Frontal cortex (tissue), 4 donors: ENCODE results near the gene NID2. TPM values are rescaled to one million over a fixed set of nuclear protein-coding genes. Genes with fewer than 3 reads are reported as not detected.

Source experiments
- DNase-seq, 2 donors: peaks; one replicate each; pipeline ENCODE4 v3.0.0; 2012; ENCODE audit warnings: low spot score in 2 of 2
- FAIRE-seq: peaks from 2 replicates; lab custom pipeline; 2012; peaks lifted over from hg19 to GRCh38; lab: Jason Lieb, UNC
- total RNA-seq: library from RNA; depleted of rRNA; stranded (reverse); fragments of >200 nt; gene quantifications from one replicate; pipeline ENCODE4 v1.2.3, GENCODE V29; 2014
- donor health status: control.
- donor health status: control.
- donor health status: control.

NID2 gene
- total RNA-seq, 1 donor from 2014 or later, result 8.2 TPM

- DNase-seq, result no peak
- FAIRE-seq, result no peak
Observed at GRCh38 chr14:52055167-52055566, 13.7 kb downstream of the NID2 start.

GRCh38 chr14:52054678-52055077 lies 14.2 kb downstream of the NID2 start:
- no peak for DNase-seq
- FAIRE-seq, result no peak

- FAIRE-seq, result no peak
Observed at GRCh38 chr14:52053044-52053443, 15.8 kb downstream of the NID2 start.

GRCh38 chr14:52052288-52052943 lies 16.4 kb downstream of the NID2 start:
- no peak for FAIRE-seq
- DNase-seq, result no peak

More at GRCh38 chr14:52053044-52053443, 15.8 kb downstream of the NID2 start:
- no peak for DNase-seq

GRCh38 chr14:52051871-52052270 lies 17.0 kb downstream of the NID2 start:
- DNase-seq (no peak), FAIRE-seq (no peak)

GRCh38 chr14:52051251-52051650 lies 17.6 kb downstream of the NID2 start:
- FAIRE-seq (no peak), DNase-seq (no peak)

- FAIRE-seq, result no peak
Observed at GRCh38 chr14:52049721-52050588, 18.9 kb downstream of the NID2 start.

GRCh38 chr14:52049271-52049670 lies 19.6 kb downstream of the NID2 start:
- no peak for FAIRE-seq
- no peak for DNase-seq

More at GRCh38 chr14:52049721-52050588, 18.9 kb downstream of the NID2 start:
- no peak for DNase-seq

GRCh38 chr14:52048641-52049204 lies 20.1 kb downstream of the NID2 start:
- FAIRE-seq, result no peak
- no peak for DNase-seq

- no peak for FAIRE-seq
- DNase-seq, result no peak
Observed at GRCh38 chr14:52048116-52048515, 20.7 kb downstream of the NID2 start.

GRCh38 chr14:52046376-52046917 lies 22.4 kb downstream of the NID2 start:
- no peak for DNase-seq
- FAIRE-seq, result no peak

GRCh38 chr14:52044791-52045522 lies 23.9 kb downstream of the NID2 start:
- FAIRE-seq (no peak), DNase-seq (no peak)

GRCh38 chr14:52043690-52044089 lies 25.2 kb downstream of the NID2 start:
- FAIRE-seq (no peak), DNase-seq (no peak)

- DNase-seq, result no peak
Observed at GRCh38 chr14:52042371-52043289, 26.2 kb downstream of the NID2 start.

GRCh38 chr14:52040598-52040997 lies 28.3 kb downstream of the NID2 start:
- DNase-seq (no peak), FAIRE-seq (no peak)

More at GRCh38 chr14:52042371-52043289, 26.2 kb downstream of the NID2 start:
- no peak for FAIRE-seq

- FAIRE-seq (no peak), DNase-seq (no peak)
Observed at GRCh38 chr14:52039124-52039815, 29.6 kb downstream of the NID2 start.

- FAIRE-seq (no peak), DNase-seq (no peak)
Observed at GRCh38 chr14:52033101-52033642, 35.7 kb downstream of the NID2 start.

GRCh38 chr14:52032204-52032801 lies 36.6 kb downstream of the NID2 start:
- FAIRE-seq (no peak), DNase-seq (no peak)
